ENCODE measurements around the gene ITGAE.

DNA sequence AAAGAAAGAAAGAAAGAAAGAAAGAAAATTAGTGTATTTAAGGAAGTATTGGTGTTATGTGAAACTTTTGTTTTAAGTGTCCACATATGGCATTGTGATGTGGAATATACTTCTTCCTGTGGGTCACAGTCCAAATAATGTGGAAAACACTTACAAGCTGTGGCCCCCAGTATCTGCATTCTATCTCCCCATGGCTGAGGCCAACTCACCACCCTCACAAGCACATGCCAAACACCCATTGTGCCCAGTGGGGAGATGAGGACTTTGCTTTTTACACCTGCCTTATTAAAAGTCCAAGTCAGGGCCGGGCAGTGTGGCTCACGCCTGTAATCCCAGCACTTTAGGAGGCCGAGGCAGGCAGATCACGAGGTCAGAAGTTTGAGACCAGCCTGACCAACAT, 101.0 kb downstream of the ITGAE start:
- TF ChIP-seq, protein P1, sequence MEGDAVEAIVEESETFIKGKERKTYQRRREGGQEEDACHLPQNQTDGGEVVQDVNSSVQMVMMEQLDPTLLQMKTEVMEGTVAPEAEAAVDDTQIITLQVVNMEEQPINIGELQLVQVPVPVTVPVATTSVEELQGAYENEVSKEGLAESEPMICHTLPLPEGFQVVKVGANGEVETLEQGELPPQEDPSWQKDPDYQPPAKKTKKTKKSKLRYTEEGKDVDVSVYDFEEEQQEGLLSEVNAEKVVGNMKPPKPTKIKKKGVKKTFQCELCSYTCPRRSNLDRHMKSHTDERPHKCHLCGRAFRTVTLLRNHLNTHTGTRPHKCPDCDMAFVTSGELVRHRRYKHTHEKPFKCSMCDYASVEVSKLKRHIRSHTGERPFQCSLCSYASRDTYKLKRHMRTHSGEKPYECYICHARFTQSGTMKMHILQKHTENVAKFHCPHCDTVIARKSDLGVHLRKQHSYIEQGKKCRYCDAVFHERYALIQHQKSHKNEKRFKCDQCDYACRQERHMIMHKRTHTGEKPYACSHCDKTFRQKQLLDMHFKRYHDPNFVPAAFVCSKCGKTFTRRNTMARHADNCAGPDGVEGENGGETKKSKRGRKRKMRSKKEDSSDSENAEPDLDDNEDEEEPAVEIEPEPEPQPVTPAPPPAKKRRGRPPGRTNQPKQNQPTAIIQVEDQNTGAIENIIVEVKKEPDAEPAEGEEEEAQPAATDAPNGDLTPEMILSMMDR (conservative IDR thresholded peaks at IDR 0.05; ENCODE audit: low read depth, low read length): no peak
- no peak for TF ChIP-seq EZH2 (IDR thresholded peaks at IDR 0.05; ENCODE audit: borderline replicate concordance, low read depth, low read length, poor library complexity, severe bottlenecking)

Data from A673 (cell line).